NCI-H2171 treated with DMSO at 0.1 percent for 48 hours (cell line): ENCODE results near the gene GAS7.

Source experiments
- DNase-seq: peaks from one replicate; lab custom pipeline; 2025; lab: John Stamatoyannopoulos, UW

Gene GAS7

GRCh38 chr17:9886141-9886930 lies 312.1 kb downstream of the GAS7 start:
- no peak for DNase-seq

GRCh38 chr17:9883451-9883850 lies 315.0 kb downstream of the GAS7 start:
- no peak for DNase-seq

GRCh38 chr17:9880582-9880999 lies 317.8 kb downstream of the GAS7 start:
- no peak for DNase-seq

- no peak for DNase-seq
These were observed 319.4 kb downstream of the GAS7 start for GRCh38 chr17:9878786-9879525.

- no peak for DNase-seq
These were observed 320.1 kb downstream of the GAS7 start for GRCh38 chr17:9878356-9878755.

- DNase-seq = no peak
These were observed 323.0 kb downstream of the GAS7 start for GRCh38 chr17:9875441-9875840.

- DNase-seq = no peak
These were observed 323.7 kb downstream of the GAS7 start for GRCh38 chr17:9874722-9875121.

GRCh38 chr17:9872852-9873251 lies 325.6 kb downstream of the GAS7 start:
- DNase-seq = no peak

GRCh38 chr17:9868552-9868951 lies 329.9 kb downstream of the GAS7 start:
- no peak for DNase-seq

GRCh38 chr17:9865586-9865985 lies 332.8 kb downstream of the GAS7 start:
- DNase-seq = no peak

- DNase-seq = no peak
These were observed 335.5 kb downstream of the GAS7 start for GRCh38 chr17:9862949-9863348.

- DNase-seq = no peak
These were observed 336.2 kb downstream of the GAS7 start for GRCh38 chr17:9862220-9862619.

- DNase-seq = no peak
These were observed 337.6 kb downstream of the GAS7 start for GRCh38 chr17:9860851-9861250.
